Right kidney (tissue), 1 donor: Measurements from ENCODE around the gene ZFAND3.
A peak's percentile ranks its signal among the peaks of the same experiment; 100 is the strongest.

Experiments
- DNase-seq: peaks from one replicate; pipeline ENCODE4 v3.0.0-alpha.2; 2016

Gene ZFAND3

GRCh38 chr6:38136547-38136946 is 317.0 kb downstream of the ZFAND3 start:
- no peak for DNase-seq

GRCh38 chr6:38137608-38138265 is 318.2 kb downstream of the ZFAND3 start:
- DNase-seq, result peak; percentile 41

DNA sequence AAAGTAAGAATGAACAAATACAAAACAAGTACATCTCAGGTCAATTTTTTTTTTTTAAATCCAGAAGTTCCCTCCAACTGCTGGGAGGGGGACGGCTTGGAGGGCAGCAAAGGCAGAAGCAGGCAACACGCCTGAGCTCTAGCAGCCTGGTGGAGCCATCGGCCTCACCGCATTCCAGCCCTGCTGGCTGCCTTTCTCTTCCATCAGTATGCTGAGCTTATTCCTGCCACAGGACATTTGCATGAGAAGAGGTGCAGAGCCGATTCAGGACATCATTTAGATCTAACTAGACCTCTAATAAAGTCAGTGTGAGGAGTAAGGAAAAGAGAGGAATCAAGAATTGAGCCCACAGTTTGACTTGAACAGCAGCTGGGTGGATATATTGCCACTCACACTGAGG is 318.8 kb downstream of the ZFAND3 start:
- no peak for DNase-seq

GRCh38 chr6:38141085-38141484 is 321.6 kb downstream of the ZFAND3 start:
- DNase-seq, result no peak

GRCh38 chr6:38141716-38142115 is 322.2 kb downstream of the ZFAND3 start:
- no peak for DNase-seq

- DNase-seq, result no peak
These were observed 322.8 kb downstream of the ZFAND3 start for GRCh38 chr6:38142178-38142902.

GRCh38 chr6:38143191-38144150 is 323.9 kb downstream of the ZFAND3 start:
- DNase-seq, result no peak

GRCh38 chr6:38144365-38144945 is 324.9 kb downstream of the ZFAND3 start:
- no peak for DNase-seq

GRCh38 chr6:38146021-38146733 is 326.6 kb downstream of the ZFAND3 start:
- DNase-seq, result no peak

GRCh38 chr6:38146734-38147027 is 327.2 kb downstream of the ZFAND3 start:
- no peak for DNase-seq

- no peak for DNase-seq
These were observed 329.1 kb downstream of the ZFAND3 start for GRCh38 chr6:38148606-38149005.

- no peak for DNase-seq
These were observed 330.0 kb downstream of the ZFAND3 start for GRCh38 chr6:38149531-38149930.

DNA sequence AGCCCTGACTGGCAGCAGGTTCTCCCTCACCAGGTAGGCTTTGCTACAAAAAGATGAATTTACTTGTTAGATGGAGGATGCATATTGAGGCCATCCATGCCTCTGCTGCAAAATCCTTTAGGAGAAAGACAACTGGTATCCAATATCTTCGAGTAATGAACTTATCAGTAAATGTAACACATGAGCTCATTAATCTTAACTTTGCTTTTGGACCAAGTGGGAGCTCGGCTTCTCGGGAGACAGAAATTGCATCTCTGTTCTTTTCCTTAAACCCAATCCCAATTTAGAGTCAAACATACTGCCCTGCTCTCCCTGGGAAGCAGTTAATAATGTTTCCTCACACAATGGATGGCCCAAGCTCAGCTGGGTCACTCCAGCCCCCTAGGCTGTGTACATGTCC is 330.5 kb downstream of the ZFAND3 start:
- no peak for DNase-seq

- no peak for DNase-seq
These were observed 331.3 kb downstream of the ZFAND3 start for GRCh38 chr6:38150681-38151296.

DNA sequence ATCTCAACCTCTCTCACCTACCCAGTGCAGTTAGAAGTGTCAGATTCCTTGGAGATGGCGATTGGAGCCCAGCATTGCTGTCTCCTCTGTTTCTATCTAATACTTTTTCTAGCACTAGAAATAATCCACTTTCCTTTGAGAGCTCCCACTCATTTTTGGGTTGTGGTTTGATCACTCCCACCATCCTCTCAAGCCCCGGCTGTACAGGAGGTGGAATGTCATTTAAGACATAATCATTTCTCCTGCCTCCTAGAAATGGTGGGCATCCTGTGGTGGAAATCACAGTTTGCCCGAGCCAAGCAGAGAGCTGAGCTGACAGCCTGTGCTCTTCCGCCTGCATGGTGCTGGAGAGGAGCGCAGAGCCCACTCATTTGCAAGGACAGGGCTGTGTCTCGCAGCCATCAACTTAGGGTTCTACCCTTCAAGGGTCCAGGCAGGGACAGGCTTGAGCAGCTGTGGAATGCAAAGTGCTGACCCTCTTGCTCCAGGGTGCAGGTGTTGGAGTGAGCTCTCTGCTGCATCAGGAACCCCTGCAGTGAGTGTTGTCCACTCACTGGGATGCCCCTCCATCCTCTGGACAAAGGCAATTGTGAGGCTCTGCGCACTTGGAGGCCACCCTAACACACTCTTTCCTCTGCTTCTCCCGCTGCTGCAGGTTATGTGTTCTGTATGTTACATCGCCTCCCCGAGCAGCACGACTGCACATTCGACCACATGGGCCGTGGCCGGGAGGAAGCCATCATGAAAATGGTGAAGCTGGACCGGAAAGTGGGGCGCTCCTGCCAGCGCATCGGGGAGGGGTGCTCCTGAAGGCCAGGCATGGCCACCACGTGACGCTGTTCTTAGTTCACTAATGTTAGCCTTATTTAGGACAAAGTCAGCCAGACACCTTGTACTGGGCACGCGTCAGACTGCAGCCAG is 332.3 kb downstream of the ZFAND3 start:
- DNase-seq, result no peak

DNA sequence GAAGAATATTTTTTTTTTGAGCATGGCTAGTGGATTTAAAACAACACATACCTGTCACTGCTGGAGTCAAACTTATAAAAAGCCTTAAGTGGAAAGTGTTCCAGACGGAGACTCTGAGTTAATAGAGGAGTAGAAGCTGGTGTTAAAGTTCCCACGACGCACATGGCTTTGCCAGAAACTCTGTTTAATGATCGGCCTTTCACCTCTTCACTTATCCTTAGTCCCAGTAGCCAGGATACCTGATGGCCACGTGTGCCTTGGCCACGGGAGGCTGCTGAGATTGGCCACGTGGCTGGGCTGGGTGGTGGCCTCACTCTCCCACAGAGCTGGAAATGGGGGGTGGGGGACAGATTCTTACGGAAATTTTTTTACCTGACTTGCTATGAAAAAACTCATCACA is 333.1 kb downstream of the ZFAND3 start:
- no peak for DNase-seq

- no peak for DNase-seq
These were observed 333.7 kb downstream of the ZFAND3 start for GRCh38 chr6:38153076-38153797.

GRCh38 chr6:38153798-38154345 is 334.3 kb downstream of the ZFAND3 start:
- DNase-seq, result no peak

DNA sequence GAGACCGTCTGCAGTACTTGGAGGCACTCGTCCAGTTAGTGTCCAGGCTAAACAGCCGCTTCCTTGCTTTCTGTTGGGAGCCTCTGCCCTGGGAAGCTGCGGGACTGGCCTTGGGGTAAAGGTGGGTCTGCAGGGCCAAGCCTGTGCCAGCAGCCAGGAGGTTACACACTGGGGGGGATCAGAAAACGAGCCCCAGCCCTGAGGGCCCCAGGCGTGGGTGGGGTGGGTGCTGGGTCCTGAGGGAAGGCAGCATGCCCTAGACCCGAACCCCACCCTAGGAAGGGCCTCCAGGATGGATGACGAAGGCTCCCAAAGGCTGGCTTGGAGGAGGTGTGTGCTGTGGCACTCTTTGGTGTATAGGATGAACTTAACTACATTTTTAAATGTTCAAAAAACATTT is 335.2 kb downstream of the ZFAND3 start:
- no peak for DNase-seq

DNA sequence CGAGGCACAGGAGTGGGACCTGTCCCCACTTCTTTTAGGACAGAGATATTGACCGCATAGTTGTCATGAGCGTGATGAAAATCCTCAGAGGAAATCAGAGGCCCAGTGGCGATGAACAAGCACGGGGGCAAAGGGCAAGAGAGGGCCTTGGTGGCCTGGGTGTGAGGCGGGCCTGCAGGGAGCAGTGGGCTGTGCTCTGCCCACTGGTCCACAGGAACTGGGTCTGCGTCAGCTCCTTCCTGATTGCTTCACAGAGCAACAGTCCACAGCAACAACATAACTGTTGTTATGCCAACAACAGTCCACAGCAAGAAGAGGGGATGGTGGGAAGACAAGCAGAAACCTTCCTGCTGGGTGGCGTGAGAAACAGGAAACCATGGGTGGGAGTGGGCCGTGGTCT is 335.6 kb downstream of the ZFAND3 start:
- DNase-seq, result no peak
